Activated naive CD8-positive, alpha-beta T cell (primary cell): ENCODE measurements around the gene CCDC97.
"Not testable (repeated sequence)": the region's sequence is repeated elsewhere in the genome, so short reads cannot be mapped to it uniquely, and the experiment has no call there.

ENCODE experiments used
- H3K27ac Mint-ChIP-seq: one replicate; pipeline ENCODE4 v1.8.0; 2021; ENCODE audit warnings: mixed read lengths
- H3K27me3 Mint-ChIP-seq: one replicate; pipeline ENCODE4 v1.8.0; 2021; ENCODE audit warnings: mixed read lengths
- H3K36me3 Mint-ChIP-seq: one replicate; pipeline ENCODE4 v1.8.0; 2021; ENCODE audit warnings: mixed read lengths
- H3K4me1 Mint-ChIP-seq: one replicate; pipeline ENCODE4 v1.8.0; 2021; ENCODE audit warnings: low read depth, mixed read lengths
- H3K4me3 Mint-ChIP-seq: one replicate; pipeline ENCODE4 v1.8.0; 2021; ENCODE audit warnings: mild to moderate bottlenecking, mixed read lengths
- H3K9me3 Mint-ChIP-seq: one replicate; pipeline ENCODE4 v1.8.0; 2021; ENCODE audit warnings: low read depth, mixed read lengths

The CCDC97 gene

DNA sequence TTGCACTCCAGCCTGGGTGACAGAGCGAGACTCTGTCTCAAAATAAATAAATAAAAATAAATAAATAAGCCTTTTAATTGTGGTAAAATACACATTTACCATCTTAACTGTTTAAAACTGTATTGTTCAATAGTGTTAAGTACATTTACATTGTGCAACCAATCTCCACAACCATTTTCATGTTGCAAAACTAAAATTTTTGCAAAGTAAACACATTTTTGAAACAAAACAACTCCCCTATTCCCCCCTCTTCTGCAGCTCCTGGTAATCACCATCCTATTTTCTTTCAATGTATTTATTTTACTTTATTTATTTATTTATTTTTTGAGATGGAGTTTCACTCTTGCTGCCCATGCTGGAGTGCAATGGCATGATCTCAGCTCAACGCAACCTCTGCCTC lies 59.8 kb downstream of the CCDC97 start:
- no peaks in the 10 kb centered on the region for H3K27me3 Mint-ChIP-seq
- H3K4me3 Mint-ChIP-seq = no peak overlapping the region
- no peak overlapping the region for H3K27ac Mint-ChIP-seq
- H3K9me3 Mint-ChIP-seq = no peaks in the 10 kb centered on the region
- H3K4me1 Mint-ChIP-seq = peaks cover 10% of the 10 kb centered on the region
- H3K36me3 Mint-ChIP-seq = no peaks in the 10 kb centered on the region

DNA sequence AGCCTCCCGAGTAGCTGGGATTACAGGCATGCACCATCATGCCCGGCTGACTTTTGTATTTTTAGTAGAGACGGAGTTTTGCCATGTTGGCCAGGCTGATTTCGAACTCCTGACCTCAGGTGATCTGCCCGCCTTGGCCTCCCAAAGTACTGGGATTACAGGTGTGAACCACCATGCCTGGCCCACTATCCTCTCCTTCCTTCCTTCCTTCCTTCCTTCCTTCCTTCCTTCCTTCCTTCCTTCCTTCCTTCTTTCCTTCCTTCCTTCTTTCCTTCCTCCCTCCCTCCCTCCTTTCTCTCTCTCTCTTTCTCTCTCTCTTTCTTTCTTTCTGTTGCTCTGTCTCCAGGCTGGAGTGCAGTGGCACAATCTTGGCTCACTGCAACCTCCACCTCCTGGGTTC lies 61.1 kb downstream of the CCDC97 start:
- not testable (repeated sequence) for H3K27me3 Mint-ChIP-seq, H3K4me1 Mint-ChIP-seq, H3K36me3 Mint-ChIP-seq, H3K9me3 Mint-ChIP-seq, H3K4me3 Mint-ChIP-seq
- peak overlapping the region; percentile 64 for H3K27ac Mint-ChIP-seq

DNA sequence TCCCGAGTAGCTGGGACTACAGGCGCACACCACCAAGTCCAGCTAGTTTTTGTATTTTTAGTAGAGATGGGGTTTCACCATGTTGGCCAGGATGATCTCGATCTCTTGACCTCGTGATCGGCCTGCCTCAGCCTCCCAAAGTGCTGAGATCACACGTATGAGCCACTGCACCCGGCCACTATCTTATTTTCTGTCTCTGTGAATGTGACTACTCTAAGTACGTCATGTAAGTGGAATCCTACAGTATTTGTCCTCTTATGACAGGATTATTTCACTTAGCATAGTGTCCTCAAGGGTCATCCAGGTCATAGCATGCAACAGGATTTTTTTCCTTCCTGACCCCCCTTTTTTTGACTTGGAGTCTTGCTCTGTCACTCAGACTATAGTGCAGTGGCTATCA lies 61.6 kb downstream of the CCDC97 start:
- Mint-ChIP-seq H3K27ac (peak overlapping the region; percentile 64), H3K9me3 (no peaks in the 10 kb centered on the region), H3K4me3 (no peak overlapping the region), H3K27me3 (no peaks in the 10 kb centered on the region), H3K4me1 (peaks cover 9% of the 10 kb centered on the region), H3K36me3 (no peaks in the 10 kb centered on the region)

DNA sequence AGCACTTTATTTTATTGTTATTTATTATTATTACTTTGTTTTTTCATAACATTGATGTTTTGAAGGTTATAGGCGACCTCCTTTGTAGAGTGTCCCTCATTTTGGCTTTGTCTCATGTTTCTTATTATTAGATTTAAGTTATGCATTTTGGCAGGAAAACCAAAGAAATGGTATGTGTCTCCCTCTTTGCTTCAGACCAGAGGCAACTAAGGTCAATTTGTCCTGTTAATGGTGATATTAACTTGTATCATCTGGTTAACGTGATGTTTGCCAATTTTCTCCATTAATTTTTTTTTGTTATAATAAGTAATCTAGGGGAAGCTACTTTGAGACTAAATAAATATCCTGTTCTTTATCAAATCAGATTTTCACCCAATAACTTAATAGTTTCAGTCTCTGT lies 62.5 kb downstream of the CCDC97 start:
- Mint-ChIP-seq H3K27me3 (no peaks in the 10 kb centered on the region), H3K9me3 (no peaks in the 10 kb centered on the region), H3K4me3 (no peak overlapping the region), H3K27ac (no peak overlapping the region), H3K36me3 (no peaks in the 10 kb centered on the region), H3K4me1 (peaks cover 16% of the 10 kb centered on the region)

DNA sequence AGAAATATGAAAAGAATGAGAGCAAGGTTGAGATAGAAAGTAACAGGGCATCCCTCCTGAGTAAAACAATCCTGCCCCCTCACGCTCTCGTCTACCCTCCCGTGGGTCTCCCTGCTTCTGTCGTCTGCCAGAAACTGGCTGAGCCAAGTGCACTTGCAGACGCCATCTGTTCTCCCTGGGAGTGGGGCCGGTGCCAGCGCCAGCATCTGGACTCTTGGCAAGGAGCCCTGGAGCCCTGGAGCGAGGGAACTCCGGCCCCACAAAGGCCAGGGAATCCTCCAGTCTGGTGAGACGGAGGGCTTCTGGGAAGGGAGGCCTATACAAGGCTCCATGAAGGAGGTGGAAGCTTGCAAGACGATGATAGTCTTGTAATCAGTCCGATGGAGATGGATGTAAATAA lies 64.0 kb downstream of the CCDC97 start:
- peaks cover 17% of the 10 kb centered on the region for H3K4me1 Mint-ChIP-seq
- H3K27ac Mint-ChIP-seq = no peak overlapping the region
- no peak overlapping the region for H3K4me3 Mint-ChIP-seq
- no peaks in the 10 kb centered on the region for H3K36me3 Mint-ChIP-seq
- no peaks in the 10 kb centered on the region for H3K9me3 Mint-ChIP-seq
- H3K27me3 Mint-ChIP-seq = no peaks in the 10 kb centered on the region
